Hematopoietic multipotent progenitor cell treated with erythropoietin and hydrocortisone succinate and interleukin-3 and kit ligand, for 15 days (in vitro differentiated cells): Measurements from ENCODE around the gene ALDH2.
"Not testable (repeated sequence)": the region's sequence is repeated elsewhere in the genome, so short reads cannot be mapped to it uniquely, and the experiment has no call there.

Experiments
- DNase-seq: peaks from one replicate; pipeline ENCODE4 v3.0.0-alpha.2; 2015; ENCODE audit warnings: low spot score

The ALDH2 gene

DNA sequence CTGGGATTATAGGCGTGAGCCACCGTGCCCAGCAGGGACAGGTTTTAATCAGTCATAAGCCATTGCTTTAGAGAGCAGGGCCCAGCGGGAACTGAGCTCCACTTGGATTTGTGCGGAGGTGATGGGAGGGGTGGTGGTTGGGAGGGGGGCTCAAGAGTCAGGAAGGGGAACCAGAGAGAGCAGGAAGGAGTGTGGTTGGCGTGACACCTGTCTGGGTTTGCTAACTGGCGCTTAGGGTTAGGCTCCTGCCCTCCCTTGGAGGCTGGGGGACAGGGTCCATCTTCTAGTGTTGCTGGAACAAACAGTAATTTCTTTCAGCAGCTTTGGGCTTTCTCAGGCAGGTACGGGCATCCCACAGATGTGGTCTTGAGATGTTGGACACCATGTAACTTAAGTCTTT, 7.5 kb upstream of the ALDH2 start:
- no peak for DNase-seq

DNA sequence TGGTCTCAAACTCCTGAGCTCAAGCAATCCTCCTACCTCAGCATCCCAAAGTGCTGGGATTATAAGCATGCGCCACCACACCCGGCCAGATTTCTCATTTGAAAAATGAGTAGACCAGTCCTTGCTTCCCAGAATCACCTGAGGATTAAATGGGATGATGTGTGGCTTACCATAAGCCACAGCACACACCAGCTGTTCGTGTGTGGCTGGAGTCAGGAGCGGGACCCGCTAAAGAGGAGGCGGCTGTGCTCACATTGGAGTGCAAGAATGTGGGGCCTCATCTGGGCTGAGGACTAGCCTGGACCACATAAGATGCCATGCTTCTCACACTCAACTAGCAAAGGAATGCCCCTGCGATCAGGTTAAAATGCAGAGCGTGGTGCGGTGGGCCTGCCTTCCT, 6.7 kb upstream of the ALDH2 start:
- no peak for DNase-seq

DNA sequence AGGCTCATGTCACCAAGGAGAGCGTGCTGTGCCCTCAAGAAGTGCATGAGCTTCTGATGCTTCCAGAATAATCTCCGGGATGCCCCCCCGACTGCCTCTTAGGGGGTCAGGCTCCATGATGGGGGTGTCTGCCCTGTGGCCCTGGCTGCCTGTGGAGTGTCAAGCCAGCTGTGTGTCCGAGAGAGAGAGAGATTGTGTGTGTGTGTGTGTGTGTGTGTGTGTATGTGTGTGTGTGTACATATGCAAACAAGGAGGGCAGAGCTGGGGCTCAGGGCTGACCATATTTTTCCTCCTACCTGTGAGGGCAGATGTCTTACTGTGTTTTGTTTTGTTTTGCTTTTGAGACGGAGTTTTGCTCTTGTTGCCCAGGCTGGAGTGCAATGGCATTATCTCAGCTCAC, 5.6 kb upstream of the ALDH2 start:
- DNase-seq = no peak

DNA sequence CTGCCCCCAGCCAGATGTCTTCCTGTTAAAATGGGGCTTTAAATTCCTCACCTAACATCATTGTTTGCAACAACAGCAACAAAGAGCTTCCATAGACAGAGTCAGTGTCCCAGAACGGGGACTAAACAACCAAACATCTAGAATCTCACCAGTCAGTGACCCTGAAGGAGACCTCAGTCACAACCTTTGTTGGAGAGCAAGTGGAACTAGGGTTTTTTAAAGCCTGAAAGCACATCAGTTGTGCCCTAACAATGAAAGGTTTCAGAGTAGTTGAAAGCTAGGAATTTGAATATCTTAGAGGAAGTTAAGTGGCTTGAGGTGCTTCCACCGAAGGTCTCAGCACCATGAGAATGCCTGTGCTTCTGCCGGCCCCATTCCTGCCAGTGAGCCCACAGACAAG, 5.0 kb upstream of the ALDH2 start:
- DNase-seq = no peak

DNA sequence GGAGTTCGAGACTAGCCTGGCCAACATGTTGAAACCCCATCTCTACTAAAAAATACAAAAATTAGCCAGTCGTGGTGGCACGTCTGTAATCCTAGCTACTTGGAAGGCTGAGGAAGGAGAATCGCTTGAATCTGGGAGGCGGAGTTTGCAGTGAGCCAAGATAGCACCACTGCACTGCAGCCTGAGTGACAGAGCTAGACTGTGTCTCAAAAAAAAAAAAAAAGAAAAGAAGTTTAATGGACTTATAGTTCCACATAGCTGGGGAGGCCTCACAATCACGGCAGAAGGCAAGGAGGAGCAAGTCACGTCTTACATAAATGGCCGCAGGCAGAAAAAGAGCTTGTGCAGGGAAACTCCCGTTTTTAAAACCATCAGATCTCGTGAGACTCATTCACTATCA, 3.2 kb upstream of the ALDH2 start:
- DNase-seq = not testable (repeated sequence)

DNA sequence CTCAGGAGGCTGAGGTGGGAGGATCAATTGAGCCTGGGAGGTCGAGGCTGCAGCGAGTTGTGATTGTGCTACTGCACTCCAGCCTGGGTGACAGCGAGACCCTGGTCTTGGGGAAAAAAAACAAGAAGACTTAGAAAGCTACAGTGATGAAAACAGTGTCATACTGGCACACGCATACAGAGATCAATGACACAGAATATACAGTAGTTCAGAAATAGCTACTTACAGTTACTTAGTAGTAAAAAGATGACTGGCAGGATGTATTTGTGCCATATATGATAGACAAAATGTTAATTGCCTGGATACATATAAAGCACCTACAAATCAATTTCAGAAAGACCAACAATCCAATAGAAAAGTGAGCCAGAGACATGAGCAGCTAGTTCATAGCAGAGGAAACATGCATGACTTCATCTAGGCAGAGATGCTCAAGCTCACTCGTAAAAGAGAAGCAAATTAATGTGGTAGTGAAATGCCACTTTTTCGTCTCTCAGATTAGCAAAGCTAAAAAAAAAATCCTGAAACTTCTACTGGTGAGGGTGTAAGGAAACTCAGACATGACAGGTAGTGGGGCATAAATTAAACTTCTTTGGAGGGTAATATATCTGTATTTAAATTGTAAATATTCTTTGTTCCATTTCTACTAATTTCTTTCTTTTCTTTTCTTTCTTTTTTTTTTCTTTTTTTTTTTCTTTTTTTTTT, 2.5 kb upstream of the ALDH2 start:
- DNase-seq = no peak

DNA sequence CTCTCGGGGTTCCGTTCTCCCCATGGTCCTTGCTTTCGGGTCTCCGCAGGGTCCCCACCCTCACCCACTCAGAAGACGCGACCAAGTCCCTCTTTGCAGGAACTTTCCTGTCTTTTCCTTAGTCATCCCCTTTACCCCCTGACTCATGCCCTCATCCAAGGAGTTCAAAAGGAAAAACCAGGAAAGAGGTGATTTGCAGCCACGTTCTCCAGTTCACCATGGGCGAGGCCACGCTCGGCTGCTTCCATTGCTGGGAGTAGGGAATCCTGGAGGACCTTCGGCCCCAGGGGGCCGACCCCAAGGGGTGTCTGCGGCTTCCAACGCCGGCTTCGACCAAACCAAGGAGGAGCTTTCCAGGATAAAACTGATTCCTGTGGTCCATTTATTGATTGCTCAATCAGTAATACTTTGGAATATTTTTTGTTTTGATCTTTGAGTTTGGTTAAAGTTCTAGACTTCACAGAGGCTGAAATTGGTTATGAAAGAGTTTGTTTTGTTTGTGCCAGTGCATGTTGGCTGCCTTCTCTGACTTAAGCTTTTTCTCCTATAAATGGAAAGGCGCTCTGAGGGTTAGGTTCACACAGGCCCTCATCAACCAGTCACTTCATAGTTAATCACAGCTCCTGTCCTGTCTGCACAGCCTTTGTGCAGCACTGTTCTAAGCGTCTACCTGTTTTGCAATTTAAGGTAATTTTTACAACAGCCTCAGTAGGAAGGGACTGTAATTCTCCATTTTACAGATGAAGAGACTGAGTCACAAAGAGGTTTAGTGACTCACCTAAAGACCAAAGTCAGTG, 827 bp downstream of the ALDH2 start:
- DNase-seq = no peak

DNA sequence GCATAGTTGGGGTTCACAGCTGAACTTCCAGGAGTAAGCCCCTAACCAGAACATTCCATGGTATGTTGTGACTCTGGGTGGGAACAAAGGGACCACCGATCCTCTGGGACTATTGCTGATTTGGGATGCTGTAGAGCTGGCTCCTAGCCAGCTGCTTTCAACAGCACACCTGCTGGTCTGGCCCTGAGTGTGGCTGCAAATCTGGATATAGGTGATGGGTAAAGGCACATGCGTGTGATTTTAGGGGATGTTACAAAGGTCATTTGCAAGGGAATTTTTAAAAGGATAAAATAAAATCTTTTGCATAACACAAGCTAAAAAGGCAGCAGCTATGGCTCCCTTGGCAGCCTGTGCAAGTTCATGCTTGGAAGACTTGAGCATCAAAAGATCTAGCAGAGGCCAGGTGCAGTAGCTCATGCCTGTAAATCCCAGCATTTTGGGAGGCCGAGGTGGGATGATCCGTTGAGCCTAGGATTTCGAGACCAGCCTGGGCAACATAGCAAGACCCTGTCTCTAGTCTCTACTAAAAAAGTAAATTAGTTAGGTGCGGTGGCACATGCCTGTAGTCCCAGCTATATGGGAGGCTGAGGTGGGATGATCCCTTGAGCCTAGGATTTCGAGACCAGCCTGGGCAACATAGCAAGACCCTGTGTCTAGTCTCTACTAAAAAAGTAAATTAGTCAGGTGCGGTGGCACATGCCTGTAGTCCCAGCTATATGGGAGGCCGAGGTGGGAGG, 1.6 kb downstream of the ALDH2 start:
- no peak for DNase-seq

DNA sequence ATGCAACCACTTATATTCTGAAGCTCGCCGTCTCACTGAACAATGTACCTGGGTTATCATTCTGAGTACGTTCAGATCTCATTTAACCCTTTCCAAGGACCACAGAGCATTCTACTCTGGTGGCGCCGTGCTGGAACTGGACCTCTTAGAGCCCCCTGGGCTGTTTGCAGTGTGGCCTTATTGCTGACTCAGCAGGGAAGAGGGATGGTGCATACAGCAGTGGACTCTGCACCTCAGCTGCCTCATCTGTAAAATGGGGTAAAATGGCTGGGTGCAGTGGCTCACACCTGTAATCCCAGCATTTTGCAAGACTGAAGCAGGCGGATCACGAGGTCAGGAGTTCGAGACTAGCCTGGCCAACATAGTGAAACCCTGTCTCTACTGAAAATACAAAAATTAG, 2.9 kb downstream of the ALDH2 start:
- no peak for DNase-seq

DNA sequence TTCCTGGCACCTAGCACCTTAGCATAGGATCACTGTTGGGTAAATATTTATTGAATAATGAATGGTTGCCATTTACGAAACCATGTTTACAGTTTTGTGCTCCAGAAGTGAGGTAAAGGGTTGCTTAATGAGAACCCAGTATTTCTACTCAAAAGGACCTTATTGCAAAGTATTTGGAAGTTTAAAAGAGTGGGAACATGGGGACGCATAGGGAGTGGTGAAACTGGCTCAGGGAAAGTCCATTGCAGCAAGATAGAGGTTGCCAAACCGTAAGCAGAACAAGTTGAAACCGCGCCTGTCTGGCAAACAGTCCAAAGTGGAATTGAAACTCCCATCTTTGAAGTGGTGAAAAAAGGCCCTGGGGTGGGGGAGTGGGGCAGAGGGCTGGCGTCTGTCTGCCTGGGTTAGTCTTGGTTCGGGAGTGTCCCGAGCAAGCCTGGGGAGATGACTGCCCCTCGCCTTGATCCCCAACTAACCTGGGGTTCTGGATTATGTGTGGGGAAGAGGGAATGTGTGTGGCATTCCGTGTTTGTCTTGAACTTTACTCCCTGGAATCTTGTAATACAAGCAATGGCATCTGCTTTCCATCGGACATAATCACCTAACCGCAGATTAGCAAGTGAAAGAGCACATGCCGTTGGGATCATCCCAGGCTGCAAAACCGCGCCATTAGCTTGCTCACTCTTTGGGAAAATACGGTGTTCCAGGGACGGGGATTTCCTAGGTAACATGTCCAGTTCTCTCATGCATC, 7.2 kb downstream of the ALDH2 start:
- no peak for DNase-seq

DNA sequence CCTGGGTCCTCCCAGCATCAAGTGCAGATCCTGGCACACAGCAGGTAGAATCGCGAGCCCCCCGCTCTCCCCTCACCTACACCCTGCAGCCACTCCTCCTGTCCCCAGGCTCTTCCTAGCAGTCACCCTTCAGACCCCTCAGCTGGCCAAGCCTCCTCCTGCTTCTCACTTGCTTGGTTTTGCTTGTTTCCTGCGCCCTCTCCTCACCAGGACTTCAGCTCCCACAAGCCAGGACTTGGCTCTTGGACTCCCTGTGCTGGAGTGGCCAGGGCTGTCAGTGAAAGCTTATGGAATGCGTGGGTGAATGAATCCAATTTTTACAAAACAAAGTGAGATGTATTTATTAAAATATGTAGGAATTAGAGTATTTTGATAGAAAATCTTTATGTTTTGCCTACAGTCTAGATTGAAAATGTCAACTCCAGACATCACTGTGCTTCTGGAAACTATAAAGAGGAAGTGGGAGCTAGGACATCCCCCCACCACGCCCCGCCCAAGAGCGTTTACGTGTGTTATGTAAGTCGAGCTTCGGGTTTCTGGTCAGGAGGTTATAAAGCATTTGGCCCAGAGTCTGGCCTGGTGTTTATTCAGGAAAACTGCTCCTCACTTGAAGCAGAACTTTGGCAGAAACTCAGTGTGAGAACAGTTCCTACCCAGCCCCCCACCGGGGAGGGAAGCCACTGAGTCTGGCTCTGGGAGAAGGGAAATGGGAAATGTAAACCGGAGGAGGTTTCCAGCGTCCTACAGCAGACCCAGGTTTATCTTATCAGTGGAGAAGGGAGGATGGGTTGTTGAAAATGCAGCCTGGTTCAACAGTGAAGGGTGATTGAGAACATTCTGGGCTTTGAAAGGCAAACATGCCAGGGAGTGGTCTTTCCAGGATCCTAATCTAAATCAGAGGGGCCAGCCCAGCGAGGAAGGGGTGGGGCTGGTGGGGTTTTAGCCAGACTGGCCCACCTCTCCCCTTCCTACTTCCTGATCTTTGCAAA, 8.8 kb downstream of the ALDH2 start:
- DNase-seq = no peak

DNA sequence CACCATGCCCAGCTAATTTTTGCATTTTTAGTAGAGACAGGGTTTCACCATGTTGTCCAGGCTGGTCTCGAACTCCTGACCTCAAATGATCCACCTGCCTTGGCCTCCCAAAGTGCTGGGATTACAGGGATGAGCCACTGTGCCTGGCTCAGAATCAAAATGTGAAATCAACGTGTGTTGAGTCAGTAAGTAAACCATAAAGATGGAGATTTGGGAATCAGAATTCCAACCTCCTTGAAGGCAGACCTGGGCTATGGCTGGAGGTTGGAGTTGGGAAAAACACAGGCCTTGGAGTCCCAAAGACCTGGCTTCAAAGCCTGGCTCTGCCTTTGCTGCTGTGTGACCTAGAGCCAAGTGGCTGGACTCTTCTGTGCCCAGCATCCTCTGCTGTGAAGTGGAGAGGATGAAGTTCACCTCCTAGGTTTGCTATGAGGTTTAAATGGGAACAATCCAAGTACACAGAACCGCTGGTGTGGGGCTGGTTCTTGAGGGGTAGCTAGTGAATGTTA, 10.2 kb downstream of the ALDH2 start:
- no peak for DNase-seq

DNA sequence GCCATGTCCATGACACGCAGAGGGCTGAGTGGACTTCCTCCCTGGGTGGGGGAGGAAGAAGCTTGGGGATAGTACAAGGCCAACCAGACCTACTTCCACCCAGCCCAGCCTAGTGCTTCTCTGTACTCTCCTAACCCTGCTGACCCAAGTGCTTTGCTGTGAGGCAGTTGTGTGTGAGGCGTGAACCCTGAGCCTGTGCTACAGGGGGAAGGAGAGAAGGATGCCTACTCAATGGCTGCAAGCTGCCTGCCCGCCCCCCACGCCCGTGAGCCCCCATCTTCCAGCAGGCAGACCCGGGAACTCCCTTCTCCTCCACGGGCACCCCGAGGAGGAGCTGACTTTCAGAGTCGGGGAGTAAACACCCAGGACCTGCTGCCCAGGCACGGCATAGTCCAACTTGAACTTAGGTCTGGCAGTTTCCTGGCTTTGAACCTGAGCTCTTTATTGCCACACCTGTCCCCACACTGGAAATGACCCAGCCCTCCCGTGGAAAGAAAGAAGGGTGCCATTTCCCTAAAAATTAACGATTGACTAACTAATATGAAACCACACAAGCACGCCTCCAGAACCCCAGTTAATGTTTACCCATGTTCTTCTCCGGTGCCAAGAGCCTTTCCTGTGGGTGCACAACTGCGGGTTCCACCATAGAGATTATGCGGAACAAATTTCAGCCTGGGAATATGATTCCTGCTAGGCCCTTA, 10.8 kb downstream of the ALDH2 start:
- DNase-seq = no peak

DNA sequence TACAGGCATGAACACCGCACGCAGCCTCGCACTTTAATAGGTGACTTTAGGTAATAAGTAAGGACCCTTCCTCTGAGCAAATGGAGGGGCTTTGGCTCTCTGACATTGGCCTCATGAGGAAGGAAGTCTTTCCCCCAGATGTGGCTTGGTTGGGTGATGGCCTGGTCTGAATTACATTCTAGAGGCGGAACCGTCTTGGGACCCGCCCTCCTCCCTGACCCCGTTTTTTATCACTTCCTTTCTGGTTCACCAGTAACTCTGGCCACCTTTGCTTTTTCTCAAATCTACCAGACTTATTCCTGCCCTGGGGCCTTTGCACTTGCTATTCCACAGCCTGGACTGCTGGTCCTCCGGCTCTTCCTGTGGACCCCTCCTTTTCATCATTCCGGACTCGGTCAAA, 13.4 kb downstream of the ALDH2 start:
- DNase-seq = no peak

DNA sequence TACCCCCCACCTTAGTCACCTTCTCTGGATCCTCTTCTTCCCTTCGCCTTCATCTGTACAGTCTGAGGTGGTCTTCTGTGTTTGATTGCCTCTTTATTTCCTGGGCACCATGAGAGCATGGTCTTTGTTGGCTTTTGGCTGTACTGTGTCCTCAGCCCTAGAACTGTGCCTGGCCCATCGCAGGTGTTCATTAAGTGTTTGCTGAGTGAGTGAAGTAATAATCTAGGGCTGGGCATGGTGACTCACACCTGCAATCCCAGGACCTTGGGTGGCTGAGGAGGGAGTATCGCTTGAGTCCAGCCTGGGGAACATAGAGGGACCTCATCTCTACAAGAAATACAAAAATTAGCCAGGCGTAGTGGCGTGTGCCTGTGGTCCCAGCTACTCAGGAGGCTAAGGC, 13.9 kb downstream of the ALDH2 start:
- DNase-seq = no peak

DNA sequence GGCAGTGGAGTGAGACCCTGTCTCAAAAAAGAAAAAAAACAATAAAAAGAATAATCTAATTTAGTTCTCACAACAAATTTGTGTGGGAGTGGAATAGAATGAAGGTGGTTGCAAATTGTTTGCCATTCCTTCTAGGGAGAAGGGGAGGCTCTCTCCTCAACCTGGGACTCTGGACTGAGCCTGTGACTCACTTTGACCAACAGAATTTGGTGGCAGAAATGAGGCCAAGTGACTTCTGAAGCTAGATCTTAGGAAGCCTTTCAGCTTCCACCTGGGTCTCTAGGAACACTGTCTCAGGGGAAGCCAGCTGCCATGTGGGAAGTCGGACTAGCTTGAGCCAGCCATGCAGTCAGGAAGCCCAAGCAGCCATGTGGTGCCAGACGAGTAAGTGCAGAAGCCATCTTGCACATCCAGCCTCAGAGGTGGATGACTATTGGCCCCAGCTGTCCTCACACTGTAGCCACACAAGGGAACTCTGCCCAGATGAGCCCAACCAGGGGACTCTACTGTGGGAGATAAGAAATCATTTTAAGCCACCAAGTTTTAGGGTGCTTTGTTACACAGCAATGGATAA, 14.4 kb downstream of the ALDH2 start:
- no peak for DNase-seq

DNA sequence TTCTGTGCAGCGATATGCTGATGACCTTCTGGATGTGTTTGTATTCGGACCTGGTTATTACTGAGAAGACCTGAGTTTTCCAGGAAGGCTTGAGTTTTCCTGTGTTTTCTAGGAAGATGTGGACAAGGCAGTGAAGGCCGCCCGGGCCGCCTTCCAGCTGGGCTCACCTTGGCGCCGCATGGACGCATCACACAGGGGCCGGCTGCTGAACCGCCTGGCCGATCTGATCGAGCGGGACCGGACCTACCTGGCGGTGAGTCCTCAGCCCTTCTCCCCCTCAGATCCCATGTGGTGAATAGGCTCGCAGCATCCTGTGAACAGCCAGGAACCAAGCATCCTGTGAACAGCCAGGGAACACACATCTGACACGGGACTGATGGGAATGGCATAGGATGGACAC, 16.3 kb downstream of the ALDH2 start:
- DNase-seq = no peak

DNA sequence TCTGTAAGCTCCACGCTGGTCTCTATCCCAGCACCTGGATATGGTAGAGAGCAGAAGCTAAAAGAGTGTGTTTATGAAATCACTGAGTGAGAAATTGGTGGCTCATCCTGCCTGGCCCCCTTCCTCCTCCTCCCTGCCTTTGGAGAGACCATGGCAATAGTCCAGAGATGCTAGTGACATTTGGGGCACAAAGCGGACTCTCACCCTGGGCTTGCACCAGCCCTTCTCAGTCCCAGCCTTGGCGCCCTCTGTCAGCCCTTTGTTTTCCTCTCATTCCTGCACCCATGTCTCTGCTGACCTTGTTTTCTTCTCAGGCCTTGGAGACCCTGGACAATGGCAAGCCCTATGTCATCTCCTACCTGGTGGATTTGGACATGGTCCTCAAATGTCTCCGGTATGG, 18.2 kb downstream of the ALDH2 start:
- DNase-seq = no peak

DNA sequence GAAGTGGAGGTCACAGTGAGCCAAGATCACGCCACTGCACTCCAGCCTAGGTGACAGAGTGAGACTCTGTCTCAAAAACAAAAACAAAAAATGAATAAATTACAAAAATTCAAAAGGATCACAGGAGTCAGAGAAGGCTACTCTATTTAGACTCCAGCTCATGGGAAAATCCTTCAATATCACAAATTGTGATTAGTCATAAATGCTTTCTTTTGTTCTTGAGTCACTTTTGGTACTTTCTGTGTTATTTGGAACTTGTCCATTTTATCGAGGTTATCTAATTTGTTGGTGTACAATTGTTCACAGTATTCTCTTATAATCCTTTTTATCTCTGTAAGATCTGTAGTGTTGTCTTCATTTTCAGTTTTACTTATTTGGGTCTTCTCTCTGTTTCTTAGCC, 18.9 kb downstream of the ALDH2 start:
- no peak for DNase-seq

DNA sequence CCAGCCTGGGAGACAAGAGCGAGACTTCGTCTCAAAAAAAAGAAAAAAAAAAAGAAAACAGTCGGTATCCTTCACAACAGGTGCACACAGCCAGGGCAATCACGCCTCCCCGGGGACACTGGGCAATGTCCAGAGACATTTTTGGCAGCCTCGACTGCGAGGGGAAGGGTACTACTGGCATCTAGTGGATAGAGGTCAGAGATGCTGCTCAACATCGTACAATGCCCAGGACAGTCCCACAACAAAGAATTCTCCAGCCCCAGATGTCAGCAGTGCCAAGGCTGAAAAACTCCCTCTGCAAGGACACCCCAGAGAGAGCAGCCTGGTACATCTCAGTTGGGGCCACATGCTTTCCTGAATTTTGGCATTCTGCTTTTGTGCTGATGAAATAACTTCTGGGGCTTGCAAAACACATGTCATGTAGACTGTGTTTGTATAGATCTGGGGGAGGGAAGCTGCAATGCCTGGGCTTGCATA, 21.5 kb downstream of the ALDH2 start:
- no peak for DNase-seq
